Thyroid gland (tissue), 4 donors: ENCODE measurements around the gene SLC22A13. TPM values are rescaled to one million over a fixed set of nuclear protein-coding genes. Genes with fewer than 3 reads are reported as not detected.

ENCODE experiments used
- DNase-seq, 2 donors: peaks; one replicate each; pipeline ENCODE4 v3.0.0-alpha.2; 2019
- H3K27ac ChIP-seq, 3 donors: fragments of 200-600 bp; sonication (generic); 1 replicate in 2 of 3; 2 replicates in 1 of 3; pipeline ENCODE4 v1.5.1; 2016 to 2019; ENCODE audit warnings: mild to moderate bottlenecking in 1 of 3, moderate library complexity in 1 of 3
- H3K27me3 ChIP-seq: fragments of 200-600 bp; sonication (generic); one replicate; pipeline ENCODE4 v1.5.1; 2019
- H3K36me3 ChIP-seq, 2 donors: fragments of 200-600 bp; sonication (generic); one replicate each; pipeline ENCODE4 v1.5.1; 2016 to 2019
- H3K4me1 ChIP-seq, 2 donors: fragments of 200-600 bp; sonication (generic); one replicate each; pipeline ENCODE4 v1.5.1; 2017 to 2019
- H3K4me3 ChIP-seq, 3 donors: fragments of 200-600 bp; sonication (generic); replicated peaks in 1 of 3; 1 replicate in 2 of 3; 2 replicates in 1 of 3; pipeline ENCODE4 v1.5.1; 2016; ENCODE audit warnings: mild to moderate bottlenecking in 1 of 3
- H3K9me3 ChIP-seq: fragments of 200-600 bp; sonication (generic); one replicate; pipeline ENCODE4 v1.5.1; 2017
- POLR2A ChIP-seq, 2 donors: fragments of 450-650 bp; IDR thresholded peaks; one replicate each; pipeline ENCODE4 v1.6.1; 2017; ENCODE audit warnings: antibody characterized with exemption in 2 of 2, mild to moderate bottlenecking in 2 of 2, moderate library complexity in 1 of 2
- WGBS, 2 donors: methylation state at CpG; one replicate each; pipeline ENCODE4 v1.1.5; 2017; 5-methylcytosine and 5-hydroxymethylcytosine counted together
- intact Hi-C: fragments of 100-400 bp; cut with DNase I; formaldehyde crosslinking; loops from one replicate; pipeline ENCODE4 v1.15.1; 2023
- total RNA-seq, 4 donors: library from RNA; depleted of rRNA; stranded (reverse); fragments of >200 nt; gene quantifications; one replicate each; pipeline ENCODE4 v1.2.3, GENCODE V29; 2016
- TF ChIP-seq, protein P1 (sequence below), 6 experiments: fragments of 200-600 bp in 3 of 6; fragments of 450-650 bp in 3 of 6; sonication (generic) in 3 of 6; IDR thresholded peaks; one replicate each; pipeline ENCODE4 v1.5.1; 2016 to 2019; ENCODE audit warnings: antibody characterized with exemption in 6 of 6, mild to moderate bottlenecking in 2 of 6, inconsistent platforms in 1 of 6, moderate library complexity in 1 of 6

SLC22A13 gene
- total RNA-seq, 4 donors from 2014 or later: 0.54 to 0.56 TPM; not detected in 2

DNA sequence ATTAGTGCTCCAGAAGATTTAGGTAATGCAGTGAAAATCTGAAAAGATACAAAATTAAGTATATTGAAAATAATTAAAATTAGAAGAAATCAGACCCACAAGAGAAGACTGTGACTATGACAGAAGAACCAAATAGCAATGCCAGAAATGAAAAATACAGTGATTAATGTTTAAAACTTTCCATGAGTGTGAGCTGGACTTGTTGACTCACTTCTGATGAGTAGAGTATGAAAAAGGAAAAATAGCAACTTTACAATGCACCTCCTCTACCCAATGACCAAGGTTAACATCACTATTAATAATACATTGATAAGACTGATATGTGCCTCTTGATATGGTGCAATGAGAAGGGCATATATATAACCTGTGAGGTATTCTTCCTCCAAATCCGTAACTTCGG is 39.3 kb upstream of the SLC22A13 start:
- no peak for DNase-seq
- Histone ChIP-seq H3K4me1 (no peaks in the 10 kb centered on the region), H3K4me3 (no peak overlapping the region), H3K9me3 (no peaks in the 10 kb centered on the region), H3K36me3 (peaks cover 0 to 16% of the 10 kb centered on the region in 2 donors), H3K27ac (no peak overlapping the region), H3K27me3 (no peaks in the 10 kb centered on the region)
- TF ChIP-seq, protein P1, sequence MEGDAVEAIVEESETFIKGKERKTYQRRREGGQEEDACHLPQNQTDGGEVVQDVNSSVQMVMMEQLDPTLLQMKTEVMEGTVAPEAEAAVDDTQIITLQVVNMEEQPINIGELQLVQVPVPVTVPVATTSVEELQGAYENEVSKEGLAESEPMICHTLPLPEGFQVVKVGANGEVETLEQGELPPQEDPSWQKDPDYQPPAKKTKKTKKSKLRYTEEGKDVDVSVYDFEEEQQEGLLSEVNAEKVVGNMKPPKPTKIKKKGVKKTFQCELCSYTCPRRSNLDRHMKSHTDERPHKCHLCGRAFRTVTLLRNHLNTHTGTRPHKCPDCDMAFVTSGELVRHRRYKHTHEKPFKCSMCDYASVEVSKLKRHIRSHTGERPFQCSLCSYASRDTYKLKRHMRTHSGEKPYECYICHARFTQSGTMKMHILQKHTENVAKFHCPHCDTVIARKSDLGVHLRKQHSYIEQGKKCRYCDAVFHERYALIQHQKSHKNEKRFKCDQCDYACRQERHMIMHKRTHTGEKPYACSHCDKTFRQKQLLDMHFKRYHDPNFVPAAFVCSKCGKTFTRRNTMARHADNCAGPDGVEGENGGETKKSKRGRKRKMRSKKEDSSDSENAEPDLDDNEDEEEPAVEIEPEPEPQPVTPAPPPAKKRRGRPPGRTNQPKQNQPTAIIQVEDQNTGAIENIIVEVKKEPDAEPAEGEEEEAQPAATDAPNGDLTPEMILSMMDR (IDR thresholded peaks at IDR 0.05): no peak
- no peak for TF ChIP-seq POLR2A (IDR thresholded peaks at IDR 0.05)
- 92 to 98% methylated on average over 2 of the region's 2 CpGs for WGBS, 2 donors
- intact Hi-C loops: no loop called here

DNA sequence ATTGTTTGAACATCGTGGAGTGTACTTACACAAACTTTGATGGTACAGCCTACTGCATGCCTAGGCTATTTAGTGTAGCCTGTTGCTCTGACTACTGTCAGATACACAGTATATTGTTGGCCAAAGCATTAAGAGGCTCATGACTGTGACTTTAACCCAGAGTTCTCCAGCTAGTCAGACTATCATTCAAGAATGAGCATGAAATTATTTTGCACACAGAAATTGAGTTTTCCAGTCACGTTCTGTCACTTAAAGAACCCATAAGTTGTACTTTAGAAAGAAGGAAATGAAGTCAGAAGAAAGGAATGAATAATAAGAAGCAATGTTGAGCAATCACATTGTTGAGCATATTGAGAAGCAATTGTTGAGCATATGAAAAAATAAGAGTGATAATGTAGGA is 37.6 kb upstream of the SLC22A13 start:
- H3K4me3 ChIP-seq: no peak overlapping the region
- H3K9me3 ChIP-seq: no peaks in the 10 kb centered on the region
- 77 to 87% methylated on average over 2 of the region's 2 CpGs for WGBS, 2 donors
- no peak overlapping the region for H3K27ac ChIP-seq
- TF ChIP-seq POLR2A (IDR thresholded peaks at IDR 0.05): no peak
- TF ChIP-seq, protein P1 (IDR thresholded peaks at IDR 0.05): no peak
- H3K36me3 ChIP-seq: peaks cover 0 to 12% of the 10 kb centered on the region in 2 donors
- H3K4me1 ChIP-seq: no peaks in the 10 kb centered on the region
- intact Hi-C loops: no loop called here
- no peaks in the 10 kb centered on the region for H3K27me3 ChIP-seq
- no peak for DNase-seq

DNA sequence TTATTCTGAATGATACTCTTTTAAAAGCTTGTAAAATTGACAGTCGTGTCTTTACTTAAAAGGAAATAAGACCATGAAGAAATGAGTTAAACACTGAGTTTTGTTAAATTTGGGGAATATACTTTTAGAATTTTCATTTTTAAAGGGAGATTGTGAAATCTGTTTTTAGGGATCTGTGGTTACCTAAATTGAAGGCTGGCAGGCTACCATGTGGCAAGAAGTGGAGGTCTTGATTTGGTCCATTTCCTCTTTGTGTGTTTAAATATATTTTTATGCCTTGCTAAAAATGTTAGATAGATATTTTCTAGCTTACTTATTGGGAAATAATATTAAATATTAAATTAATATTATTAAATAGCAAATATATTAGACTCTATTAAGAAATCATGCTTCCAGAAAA is 36.6 kb upstream of the SLC22A13 start:
- Histone ChIP-seq H3K36me3 (peaks cover 0 to 12% of the 10 kb centered on the region in 2 donors), H3K4me3 (no peak overlapping the region), H3K9me3 (no peaks in the 10 kb centered on the region), H3K4me1 (no peaks in the 10 kb centered on the region), H3K27me3 (no peaks in the 10 kb centered on the region), H3K27ac (no peak overlapping the region)
- no peak for TF ChIP-seq POLR2A (IDR thresholded peaks at IDR 0.05)
- TF ChIP-seq, protein P1 (IDR thresholded peaks at IDR 0.05): no peak
- 87 to 96% methylated on average over 1 of the region's 1 CpG for WGBS, 2 donors
- intact Hi-C loops: no loop called here
- DNase-seq: no peak

DNA sequence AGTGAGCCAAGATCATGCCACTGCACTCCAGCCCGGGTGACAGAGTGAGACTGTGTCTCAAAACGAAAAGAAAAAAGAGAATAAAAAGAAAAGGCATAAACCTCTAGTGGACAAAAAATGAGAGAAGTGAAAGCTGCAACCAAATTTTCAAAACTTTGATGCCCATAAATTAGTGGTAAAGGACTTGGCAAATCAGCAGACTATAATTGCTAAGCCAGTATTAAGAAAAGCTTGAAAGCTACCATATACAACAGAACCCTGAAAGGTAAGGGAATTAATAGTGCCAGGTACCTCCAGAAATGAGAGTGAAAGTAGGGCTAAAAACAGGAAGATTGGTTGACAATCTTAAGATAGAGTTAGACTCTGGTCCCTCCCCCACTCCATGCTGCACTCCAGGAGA is 32.9 kb upstream of the SLC22A13 start:
- WGBS, 2 donors: 85 to 94% methylated on average over 2 of the region's 2 CpGs
- DNase-seq: no peak
- TF ChIP-seq, protein P1 (IDR thresholded peaks at IDR 0.05): no peak
- no peak for TF ChIP-seq POLR2A (IDR thresholded peaks at IDR 0.05)
- H3K4me3 ChIP-seq: no peak overlapping the region
- H3K4me1 ChIP-seq: no peaks in the 10 kb centered on the region
- H3K27me3 ChIP-seq: no peaks in the 10 kb centered on the region
- H3K27ac ChIP-seq: no peak overlapping the region
- intact Hi-C loops: no loop called here
- no peaks in the 10 kb centered on the region for H3K9me3 ChIP-seq
- H3K36me3 ChIP-seq: peaks cover 14 to 15% of the 10 kb centered on the region in 2 donors

DNA sequence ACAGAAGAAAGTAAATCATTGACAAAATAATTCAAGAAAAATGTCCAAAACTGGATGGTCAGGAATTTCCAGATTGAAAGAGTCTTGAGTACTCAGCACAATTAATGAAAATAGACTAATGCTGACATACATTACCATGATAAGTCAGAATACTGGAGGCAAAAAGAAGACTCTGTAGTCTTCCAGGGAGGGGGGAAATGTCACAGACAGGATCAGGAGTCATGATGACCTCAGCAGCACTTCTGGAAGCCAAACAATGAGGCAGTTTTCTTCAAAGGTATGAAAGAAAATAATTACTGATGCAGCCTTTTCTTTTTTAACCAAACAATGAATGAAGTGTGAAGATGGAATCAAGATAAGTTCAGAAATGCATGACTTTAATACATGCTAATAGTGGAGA is 30.1 kb upstream of the SLC22A13 start:
- no peak for TF ChIP-seq POLR2A (IDR thresholded peaks at IDR 0.05)
- TF ChIP-seq, protein P1 (IDR thresholded peaks at IDR 0.05): no peak
- Histone ChIP-seq H3K36me3 (peaks cover 13 to 18% of the 10 kb centered on the region in 2 donors), H3K4me3 (no peak overlapping the region), H3K4me1 (no peaks in the 10 kb centered on the region), H3K27me3 (no peaks in the 10 kb centered on the region), H3K9me3 (no peaks in the 10 kb centered on the region), H3K27ac (no peak overlapping the region)
- DNase-seq: no peak
- intact Hi-C loops: no loop called here
